ENCODE results near the gene PCNX2.

DNA sequence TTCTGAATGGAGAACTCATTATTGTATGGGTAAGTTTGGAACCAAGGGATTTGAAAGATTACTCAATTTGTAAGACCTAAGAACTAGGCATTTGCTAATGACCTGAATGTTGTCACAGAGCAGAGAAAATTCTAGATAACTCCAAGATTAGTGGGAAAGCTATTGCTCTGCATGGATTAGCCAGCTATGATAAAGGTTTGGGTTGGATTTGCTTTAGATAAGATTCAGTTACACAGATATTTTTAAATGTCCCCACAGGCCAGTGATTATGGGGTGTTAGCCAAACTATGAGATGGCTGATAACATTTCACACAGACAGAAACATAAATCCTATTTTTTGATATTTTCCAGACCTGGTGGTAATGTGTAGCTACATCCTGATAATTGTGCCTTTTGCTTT is 256.9 kb downstream of the PCNX2 start:
- TF ChIP-seq POLR2A (IDR thresholded peaks at IDR 0.05) (no peak), CTCF (IDR thresholded peaks at IDR 0.05) (no peak)

Measured in body of pancreas (tissue), 4 donors.